Neutrophil (primary cell): ENCODE results near the gene ZNF681.
"Not testable (repeated sequence)": the region's sequence is repeated elsewhere in the genome, so short reads cannot be mapped to it uniquely, and the experiment has no call there.

Experiments
- H3K27ac ChIP-seq: fragments of 200-600 bp; sonication (generic); 2 replicates; pipeline ENCODE4 v1.5.1; 2016; ENCODE audit warnings: mild to moderate bottlenecking, moderate library complexity
- H3K27me3 ChIP-seq: fragments of 200-600 bp; sonication (generic); 2 replicates; pipeline ENCODE4 v1.6.0; 2016; ENCODE audit warnings: mild to moderate bottlenecking
- H3K36me3 ChIP-seq: fragments of 200-600 bp; sonication (generic); 2 replicates; pipeline ENCODE4 v1.5.1; 2017
- H3K4me1 ChIP-seq, 2 experiments: fragments of 200-600 bp in 1 of 2; sonication (generic) in 1 of 2; 1 replicate in 1 of 2; 2 replicates in 1 of 2; pipeline versions ENCODE4 v1.5.1 to v1.6.1; 2013 to 2016; ENCODE audit warnings: low read depth in 1 of 2, low read length in 1 of 2, mild to moderate bottlenecking in 1 of 2, moderate library complexity in 1 of 2; ENCODE audit not compliant: control insufficient read depth in 1 of 2, insufficient read depth in 1 of 2
- H3K4me3 ChIP-seq, 2 experiments: fragments of 200-600 bp in 1 of 2; sonication (generic) in 1 of 2; 1 replicate in 1 of 2; 2 replicates in 1 of 2; pipeline ENCODE4 v1.5.1; 2013 to 2016; ENCODE audit warnings: low read depth in 1 of 2, low read length in 1 of 2, mild to moderate bottlenecking in 1 of 2, moderate library complexity in 1 of 2
- H3K9me3 ChIP-seq: fragments of 200-600 bp; sonication (generic); 2 replicates; pipeline ENCODE4 v1.5.1; 2016
- TF ChIP-seq, protein P1 (sequence below): fragments of 200-600 bp; sonication (generic); IDR thresholded peaks from 2 replicates; pipeline ENCODE4 v1.5.1; 2016; ENCODE audit warnings: antibody characterized with exemption

Gene ZNF681

DNA sequence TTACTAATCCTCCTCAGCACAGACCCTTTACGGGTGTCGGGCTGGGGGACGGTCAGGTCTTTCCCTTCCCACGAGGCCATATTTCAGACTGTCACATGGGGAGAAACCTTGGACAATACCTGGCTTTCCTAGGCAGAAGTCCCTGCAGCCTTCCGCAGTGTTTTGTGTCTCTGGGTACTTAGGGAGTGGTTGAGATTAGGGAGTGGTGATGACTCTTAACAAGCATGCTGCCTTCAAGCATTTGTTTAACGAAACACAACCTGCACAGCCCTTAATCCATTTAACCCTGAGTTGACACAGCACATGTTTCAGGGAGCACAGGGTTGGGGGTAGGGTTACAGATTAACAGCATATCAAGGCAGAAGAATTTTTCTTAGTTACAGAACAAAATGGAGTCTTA is 34.5 kb downstream of the ZNF681 start:
- H3K27ac ChIP-seq, H3K9me3 ChIP-seq, H3K27me3 ChIP-seq, H3K36me3 ChIP-seq, H3K4me3 ChIP-seq, H3K4me1 ChIP-seq: not testable (repeated sequence)

DNA sequence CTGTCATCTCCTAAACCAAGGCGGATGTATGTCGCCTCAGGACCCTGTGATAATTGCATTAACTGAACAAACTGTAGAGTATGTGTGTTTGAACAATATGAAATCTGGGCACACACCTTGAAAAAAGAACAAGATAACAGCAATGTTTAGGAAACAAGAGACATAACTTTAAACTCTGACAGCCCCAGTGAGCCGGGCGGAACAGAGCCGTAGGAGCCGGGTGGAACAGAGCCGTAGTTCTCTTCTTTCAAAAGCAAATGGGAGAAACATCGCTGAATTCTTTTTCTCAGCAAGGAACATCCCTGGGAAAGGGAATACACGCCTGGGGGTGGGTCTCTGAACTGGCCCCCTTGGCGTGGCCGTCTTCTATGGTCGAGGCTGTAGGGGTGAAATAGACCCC is 39.9 kb downstream of the ZNF681 start:
- TF ChIP-seq, protein P1, sequence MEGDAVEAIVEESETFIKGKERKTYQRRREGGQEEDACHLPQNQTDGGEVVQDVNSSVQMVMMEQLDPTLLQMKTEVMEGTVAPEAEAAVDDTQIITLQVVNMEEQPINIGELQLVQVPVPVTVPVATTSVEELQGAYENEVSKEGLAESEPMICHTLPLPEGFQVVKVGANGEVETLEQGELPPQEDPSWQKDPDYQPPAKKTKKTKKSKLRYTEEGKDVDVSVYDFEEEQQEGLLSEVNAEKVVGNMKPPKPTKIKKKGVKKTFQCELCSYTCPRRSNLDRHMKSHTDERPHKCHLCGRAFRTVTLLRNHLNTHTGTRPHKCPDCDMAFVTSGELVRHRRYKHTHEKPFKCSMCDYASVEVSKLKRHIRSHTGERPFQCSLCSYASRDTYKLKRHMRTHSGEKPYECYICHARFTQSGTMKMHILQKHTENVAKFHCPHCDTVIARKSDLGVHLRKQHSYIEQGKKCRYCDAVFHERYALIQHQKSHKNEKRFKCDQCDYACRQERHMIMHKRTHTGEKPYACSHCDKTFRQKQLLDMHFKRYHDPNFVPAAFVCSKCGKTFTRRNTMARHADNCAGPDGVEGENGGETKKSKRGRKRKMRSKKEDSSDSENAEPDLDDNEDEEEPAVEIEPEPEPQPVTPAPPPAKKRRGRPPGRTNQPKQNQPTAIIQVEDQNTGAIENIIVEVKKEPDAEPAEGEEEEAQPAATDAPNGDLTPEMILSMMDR: no peak
- no peaks in the 10 kb centered on the region for H3K27me3 ChIP-seq
- H3K4me1 ChIP-seq: no peaks in the 10 kb centered on the region
- no peaks in the 10 kb centered on the region for H3K9me3 ChIP-seq
- no peak overlapping the region for H3K4me3 ChIP-seq
- H3K27ac ChIP-seq: no peak overlapping the region
- H3K36me3 ChIP-seq: no peaks in the 10 kb centered on the region

DNA sequence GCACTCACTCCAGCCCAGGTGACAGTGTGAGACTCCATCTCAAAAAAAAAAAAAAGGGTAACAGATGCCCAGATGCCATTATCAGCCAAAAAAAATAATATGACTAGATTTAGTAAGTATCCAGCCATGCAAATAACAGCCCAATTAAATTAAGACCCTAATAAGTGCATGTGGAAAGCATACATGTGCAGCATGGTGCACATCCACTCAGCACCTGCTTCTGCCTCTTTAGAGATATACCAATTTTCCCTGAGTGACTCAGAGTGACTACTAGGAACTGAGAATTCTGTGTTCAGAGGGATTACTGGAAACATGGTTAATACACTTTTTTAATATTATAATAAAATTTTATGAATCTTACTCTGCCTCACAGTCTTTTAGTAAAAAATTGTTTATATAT is 41.9 kb downstream of the ZNF681 start:
- TF ChIP-seq, protein P1: no peak
- no peaks in the 10 kb centered on the region for H3K9me3 ChIP-seq
- no peak overlapping the region for H3K27ac ChIP-seq
- no peaks in the 10 kb centered on the region for H3K36me3 ChIP-seq
- H3K4me3 ChIP-seq: no peak overlapping the region
- H3K27me3 ChIP-seq: no peaks in the 10 kb centered on the region
- H3K4me1 ChIP-seq: no peaks in the 10 kb centered on the region

DNA sequence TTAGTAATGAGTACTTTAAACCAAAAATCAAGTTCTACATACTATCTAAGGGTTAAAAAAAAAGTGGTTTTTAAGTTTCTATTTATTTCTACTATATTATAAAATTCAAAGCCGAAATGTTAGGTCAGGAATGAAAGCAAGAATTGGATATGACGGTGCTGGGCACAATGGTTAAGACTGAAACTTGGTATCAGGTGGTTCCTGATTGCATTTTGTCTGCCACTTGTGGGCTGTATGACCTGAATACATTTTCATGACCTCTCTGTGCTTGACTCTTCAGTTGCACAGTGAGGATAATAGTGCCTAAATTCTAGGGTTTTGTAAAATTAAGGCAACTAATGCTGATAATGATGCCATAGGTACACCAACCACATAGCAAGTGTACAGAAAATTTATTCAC is 49.3 kb downstream of the ZNF681 start:
- H3K36me3 ChIP-seq: no peaks in the 10 kb centered on the region
- H3K9me3 ChIP-seq: no peaks in the 10 kb centered on the region
- no peak overlapping the region for H3K27ac ChIP-seq
- no peak overlapping the region for H3K4me3 ChIP-seq
- TF ChIP-seq, protein P1: no peak
- no peaks in the 10 kb centered on the region for H3K27me3 ChIP-seq
- no peaks in the 10 kb centered on the region for H3K4me1 ChIP-seq

DNA sequence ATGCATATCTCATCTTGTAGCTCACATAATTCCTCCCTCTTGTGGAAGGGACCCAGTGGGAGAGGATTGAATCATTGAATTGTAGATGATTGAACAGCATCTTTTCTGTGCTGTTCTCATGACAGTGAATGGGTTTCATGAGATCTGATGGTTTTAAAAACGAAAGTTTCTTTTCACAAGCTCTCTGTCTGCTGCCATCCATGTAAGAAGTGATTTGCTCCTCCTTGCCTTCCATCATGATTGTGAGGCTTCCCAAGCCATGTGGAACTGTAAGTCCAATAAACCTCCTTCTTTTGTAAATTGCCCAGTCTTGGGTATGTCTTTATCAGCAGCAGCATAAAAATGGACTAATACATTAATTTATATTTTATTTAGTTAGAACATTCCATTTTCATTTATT is 52.0 kb downstream of the ZNF681 start:
- H3K27ac ChIP-seq: no peak overlapping the region
- H3K36me3 ChIP-seq: no peaks in the 10 kb centered on the region
- H3K9me3 ChIP-seq: peaks cover 4% of the 10 kb centered on the region
- no peak overlapping the region for H3K4me3 ChIP-seq
- TF ChIP-seq, protein P1: no peak
- no peaks in the 10 kb centered on the region for H3K4me1 ChIP-seq
- no peaks in the 10 kb centered on the region for H3K27me3 ChIP-seq

DNA sequence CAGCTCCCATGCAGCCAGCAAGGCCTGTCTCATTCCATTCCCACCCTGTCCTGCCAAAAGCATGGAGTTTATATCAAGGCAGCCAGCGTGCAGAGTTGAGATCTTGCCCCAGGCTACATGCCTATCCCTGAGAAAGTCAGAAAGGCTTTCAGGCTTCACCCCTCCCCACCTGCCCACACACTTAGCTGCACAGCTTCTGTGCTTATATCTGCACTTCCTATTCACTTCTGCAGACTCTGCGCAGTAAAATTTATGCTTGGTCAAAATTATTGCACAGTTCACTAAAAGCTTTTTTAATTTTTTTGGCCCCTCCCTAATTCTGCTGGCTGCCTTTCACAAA is 59.2 kb downstream of the ZNF681 start:
- H3K27me3 ChIP-seq: no peaks in the 10 kb centered on the region
- H3K4me1 ChIP-seq: no peaks in the 10 kb centered on the region
- no peaks in the 10 kb centered on the region for H3K36me3 ChIP-seq
- TF ChIP-seq, protein P1: no peak
- no peak overlapping the region for H3K27ac ChIP-seq
- peaks cover 4% of the 10 kb centered on the region for H3K9me3 ChIP-seq
- H3K4me3 ChIP-seq: no peak overlapping the region
